NCI-H1092 treated with DMSO at 0.1 percent for 48 hours (cell line): ENCODE data around the gene TSSK6.

Source experiments
- DNase-seq: peaks from one replicate; lab custom pipeline; 2025; lab: John Stamatoyannopoulos, UW

Gene TSSK6

DNA sequence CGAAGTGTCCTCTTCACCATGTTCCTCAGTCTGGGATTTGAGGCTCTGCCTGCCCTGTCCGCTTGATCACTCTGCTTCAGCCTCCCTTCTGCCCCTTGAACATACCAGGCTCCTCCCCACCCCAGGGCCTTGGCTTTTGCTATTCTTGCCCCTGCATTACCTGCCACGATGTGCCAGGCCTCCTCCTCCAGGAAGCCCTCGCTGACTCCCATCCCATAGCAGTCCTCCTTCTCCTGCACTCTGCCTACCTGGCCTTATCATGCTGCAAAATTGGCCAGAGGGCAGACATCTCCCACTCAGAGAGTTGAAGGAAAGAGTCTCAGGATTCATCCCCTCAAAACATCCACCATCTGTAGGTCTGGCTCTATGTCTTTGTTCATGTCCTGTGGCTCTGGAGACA lies 15.5 kb upstream of the TSSK6 start:
- DNase-seq = no peak

DNA sequence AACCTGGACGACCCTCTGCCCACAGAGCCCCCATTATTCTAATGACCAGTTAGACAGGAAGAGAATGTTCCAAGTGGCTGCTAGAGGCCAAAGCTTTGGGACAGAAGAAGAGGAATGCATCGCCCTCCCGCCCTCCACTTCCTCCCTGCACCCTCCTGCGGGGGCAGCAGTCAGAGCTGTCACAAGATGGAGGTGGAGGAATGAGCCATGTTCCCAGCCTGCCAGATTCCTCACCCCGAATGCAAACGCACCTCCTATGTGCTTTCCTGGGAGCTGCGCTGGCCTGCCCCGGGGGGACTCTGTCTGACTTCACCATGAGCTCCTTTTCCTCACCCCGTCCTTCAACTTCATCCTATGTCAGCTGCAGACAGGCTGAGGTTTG lies 15.1 kb upstream of the TSSK6 start:
- DNase-seq = no peak

DNA sequence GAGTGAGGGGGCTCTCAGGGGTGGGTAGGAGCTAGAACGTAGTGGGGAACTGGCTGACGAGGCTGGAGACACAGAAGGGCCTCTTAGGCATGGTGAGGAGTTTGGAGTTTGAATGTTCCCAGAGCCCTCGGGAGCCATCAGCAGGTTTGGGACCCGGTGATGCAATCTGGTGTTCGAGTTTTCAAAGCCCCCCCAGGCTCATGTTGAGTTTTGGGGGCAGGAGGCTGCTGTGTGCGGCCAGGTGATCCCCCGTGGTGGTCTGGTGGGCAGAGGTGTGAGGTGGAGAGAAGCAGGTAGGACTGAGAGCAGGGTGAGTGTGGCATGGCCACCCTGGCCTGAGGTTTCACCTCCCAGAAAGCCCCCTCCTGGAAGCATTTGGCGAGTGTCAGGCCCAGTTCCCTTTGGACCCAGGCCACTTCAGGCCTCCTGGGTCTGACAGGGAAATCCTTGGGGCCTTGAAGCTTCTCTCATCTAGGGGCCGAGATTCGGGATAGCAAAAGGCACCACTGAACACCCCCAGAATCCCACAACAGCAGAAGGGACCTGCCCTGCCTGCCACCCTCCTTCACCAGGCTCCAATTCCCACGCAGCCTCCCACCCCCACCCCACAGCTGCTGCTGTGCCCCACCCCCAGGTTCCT lies 14.6 kb upstream of the TSSK6 start:
- no peak for DNase-seq

DNA sequence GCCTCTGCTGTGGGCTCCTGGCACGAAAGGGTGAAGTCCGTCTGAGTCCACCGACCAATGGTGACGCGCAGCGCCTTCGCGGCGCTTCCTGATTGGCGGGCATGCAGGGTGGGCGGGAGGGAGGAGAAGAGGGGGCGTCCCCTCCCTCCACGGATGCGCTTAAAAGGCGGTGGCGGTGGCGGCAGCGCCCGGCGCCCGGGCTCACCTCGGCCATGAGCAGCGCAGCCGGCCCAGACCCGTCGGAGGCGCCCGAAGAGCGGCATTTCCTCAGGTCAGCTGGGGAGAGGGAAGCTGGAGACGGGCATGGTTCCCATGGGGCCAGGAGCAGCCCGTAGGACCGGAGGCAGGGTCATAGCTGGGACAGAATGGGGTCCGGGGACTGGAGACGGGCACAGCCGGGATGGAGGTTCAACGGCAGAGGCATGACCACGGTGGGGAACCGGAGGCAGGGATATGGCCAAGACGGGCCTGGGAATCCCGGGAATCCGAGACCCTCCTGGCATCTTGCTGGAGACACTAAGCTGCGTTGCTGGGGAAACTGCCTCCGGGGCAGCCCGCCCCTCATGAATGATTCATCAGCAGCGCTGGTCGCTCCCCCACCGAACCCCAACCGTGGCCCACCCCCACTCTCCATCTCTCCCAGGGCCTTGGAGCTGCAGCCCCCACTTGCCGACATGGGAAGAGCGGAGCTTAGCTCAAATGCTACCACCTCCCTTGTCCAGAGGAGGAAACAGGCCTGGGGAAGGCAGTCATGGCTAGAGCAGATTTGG lies 13.6 kb upstream of the TSSK6 start, which contains the start of gene YJEFN3:
Gene YJEFN3, plus strand, starts transcription at position 191 of the 770 bp plus-strand sequence. Its CDS starts 22 bp downstream, at position 213.
- DNase-seq = no peak

DNA sequence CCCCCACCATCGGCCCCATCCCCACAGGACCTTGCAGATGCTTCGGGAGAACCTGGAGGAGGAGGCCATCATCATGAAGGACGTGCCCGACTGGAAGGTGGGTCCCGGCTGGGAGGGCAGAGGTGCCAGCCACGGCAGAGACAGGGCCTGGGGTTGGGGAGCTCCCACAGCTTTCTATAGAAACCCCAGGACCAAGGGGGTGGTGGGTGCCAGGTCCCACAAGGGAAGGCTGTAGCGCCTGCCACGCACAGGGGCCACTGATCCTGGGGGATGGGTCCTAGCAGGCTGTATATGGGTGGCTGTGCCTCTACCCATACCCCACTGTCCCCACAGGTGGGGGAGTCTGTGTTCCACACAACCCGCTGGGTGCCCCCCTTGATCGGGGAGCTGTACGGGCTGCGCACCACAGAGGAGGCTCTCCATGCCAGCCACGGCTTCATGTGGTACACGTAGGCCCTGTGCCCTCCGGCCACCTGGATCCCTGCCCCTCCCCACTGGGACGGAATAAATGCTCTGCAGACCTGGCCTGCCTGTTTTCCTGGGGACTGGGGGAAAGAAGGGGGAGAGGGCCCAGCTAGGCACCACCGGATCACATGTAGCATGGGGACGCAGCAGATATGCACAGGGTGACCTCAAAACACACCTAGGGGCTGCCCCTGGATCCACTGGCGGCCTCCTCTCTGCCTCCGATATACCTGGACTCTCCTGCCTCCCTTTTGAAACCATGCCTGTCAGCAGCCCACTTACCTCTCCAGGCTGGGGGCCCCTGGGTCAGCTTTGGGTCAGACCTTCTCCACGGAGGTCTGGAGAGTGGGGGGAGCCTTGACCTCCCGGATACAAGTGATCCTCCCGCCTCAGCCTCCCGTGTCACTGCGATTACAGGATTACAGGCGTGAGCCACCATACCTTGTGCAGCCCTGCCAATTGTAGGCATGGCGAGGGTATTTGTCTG lies 12.6 kb upstream of the TSSK6 start:
- no peak for DNase-seq

DNA sequence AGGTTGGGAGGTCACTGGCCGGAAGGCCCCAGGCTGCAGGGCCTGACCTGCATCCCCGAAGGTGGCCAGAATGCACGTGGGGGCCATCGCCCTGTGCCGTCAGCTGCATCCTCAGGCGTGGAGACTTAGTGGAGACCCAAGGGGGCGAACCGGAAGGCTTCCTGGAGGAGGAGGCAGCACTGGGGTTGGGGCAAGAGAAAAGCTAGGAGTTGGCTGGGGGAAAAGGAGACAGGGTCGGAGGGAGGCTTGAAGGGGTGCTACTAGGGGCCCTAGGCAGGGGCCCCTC lies 12.0 kb upstream of the TSSK6 start:
- DNase-seq = no peak

DNA sequence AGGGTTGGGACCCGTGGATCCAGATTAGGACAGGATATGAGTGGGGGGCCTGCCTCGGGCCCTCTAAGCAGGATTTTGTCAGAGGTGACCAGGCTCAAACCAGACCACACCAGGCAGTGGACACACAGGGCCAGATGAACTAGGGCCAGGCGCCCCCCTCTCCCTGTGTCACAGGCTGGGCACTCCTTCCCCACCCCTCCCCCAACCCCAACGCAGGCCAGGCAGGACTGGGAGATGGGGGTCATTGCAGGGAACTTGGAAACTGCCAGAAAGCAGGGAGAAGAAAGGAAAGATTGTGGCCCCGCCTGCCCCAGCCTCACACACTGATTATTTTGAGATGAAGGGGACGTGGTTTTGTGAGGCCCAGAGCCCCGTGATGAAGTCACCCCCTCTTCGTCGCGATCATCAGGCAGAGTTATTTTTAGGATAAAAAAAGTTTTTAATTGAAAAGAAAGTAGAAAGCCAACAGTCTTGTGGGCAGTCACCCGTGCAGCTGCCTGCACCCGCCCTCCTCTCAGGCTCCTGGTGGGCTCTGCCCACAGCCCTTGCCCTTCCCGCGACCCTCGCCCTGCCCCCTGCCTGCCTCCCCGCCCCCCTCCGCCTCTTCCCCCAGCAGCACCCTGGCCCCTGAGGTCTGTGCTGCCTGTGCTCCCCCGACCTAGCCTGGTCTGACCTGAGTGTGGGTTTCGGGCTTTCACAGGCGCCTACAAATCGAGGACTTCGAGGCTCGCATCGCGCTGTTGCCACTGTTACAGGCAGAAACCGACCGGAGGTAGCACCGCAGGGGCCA lies 11.4 kb upstream of the TSSK6 start:
- DNase-seq = no peak

DNA sequence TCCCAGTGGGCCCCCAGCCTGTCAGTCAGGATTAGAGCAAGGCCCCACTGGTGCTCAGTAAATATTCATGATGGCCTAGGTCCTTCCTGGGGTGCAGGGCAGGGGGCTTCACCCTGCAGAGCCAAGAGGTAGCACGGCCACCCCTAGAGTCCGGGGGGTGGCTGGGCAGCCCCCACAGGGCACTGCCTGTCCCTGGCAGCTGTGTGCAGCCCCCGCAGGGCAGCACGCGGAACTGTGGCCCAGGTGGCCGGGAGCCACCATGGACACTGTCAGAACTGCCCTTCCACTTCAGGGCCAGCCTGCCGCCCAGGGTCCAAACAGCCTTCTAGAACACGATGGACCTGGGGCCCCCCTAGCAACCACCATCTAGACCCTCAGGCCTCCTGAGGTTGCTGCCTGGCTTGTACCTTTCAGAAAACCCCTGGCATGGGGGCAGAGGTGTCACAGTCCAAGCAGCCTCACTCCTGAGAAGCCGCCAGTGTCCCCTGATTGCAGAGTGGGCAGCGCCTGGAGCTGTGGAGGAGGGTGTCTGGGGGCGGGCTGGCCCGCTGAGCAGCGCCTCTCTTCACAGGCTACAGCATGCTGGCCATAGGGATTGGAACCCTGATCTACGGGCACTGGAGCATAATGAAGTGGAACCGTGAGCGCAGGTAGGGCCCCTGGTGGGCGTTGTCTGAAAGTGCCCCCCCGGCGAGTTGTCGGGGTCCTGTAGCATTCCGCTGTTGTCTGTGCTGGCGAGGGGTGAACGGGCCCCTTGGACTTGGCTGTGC lies 10.4 kb upstream of the TSSK6 start:
- no peak for DNase-seq

DNA sequence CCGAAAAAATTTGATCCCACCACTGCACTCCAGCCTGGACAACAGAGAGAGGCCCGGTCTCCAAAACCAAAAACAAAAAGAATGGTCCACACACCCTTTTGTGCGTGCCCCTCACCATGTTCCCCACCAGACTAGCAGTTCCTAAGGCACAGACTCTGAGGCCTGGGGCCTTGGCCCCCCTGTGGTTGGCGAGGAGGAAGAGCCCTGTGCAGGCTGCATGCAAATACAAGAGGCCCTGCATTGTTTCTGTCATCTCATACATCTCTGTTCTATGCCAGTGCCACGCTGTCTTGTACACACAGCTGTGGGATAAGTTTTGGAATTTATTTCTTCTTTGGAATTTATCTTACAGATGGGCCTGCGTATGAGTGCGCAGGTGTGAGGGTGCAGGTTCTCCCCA lies 8.7 kb upstream of the TSSK6 start:
- DNase-seq = no peak

DNA sequence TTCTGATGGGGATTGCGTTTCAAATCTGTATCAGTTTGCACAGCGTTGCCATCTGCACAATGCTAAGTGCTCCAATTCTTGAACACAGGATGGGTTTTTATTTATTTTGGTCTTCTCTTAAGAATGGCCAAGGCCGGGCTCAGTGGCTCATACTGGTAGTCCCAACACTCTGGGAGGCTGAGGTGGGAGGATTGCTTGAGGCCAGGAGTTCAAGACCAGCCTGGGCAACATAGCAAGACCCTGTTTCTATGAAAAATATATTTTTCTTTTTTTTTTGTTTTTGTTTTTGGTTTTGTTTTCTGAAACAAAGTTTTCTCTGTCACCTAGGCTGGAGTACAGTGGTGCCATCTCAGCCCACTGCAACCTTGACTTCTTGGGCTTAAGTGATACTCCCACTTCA lies 7.8 kb upstream of the TSSK6 start:
- DNase-seq = no peak

DNA sequence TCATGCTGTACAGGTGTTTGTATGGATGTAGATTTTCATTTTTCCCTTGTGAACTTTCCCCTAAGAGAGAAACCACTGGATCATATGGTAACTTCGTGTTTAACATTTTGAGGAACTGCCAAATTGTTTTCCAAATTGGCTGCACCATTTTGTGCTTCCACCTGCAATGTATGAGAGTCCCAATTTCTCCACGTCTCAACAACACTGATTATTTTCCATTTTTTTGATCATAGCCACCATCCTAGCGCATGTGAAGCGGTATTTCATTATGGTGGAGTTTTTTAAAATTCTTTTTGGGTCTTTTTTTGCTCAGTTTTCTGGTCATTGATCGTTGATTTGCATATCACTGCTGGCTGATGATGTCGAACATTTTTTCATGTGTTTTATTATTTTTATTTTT lies 5.6 kb upstream of the TSSK6 start:
- DNase-seq = no peak

DNA sequence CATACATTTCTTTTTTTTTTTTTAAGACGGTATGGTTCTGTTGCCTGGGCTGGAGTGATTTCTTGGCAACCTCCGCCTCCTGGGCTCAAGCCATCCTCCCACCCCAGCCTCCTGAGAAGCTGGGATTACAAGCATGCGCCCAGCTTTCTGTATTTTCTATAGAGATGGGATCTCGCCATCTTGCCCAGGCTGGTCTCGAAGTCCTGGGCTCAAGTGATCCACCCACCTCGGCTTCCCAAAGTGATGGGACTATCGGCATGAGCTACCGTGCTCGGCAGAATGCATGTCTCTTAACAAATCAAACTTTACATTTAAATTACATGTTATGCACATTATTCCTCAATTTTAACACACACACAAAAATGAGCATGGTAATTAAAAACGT lies 1.9 kb upstream of the TSSK6 start:
- DNase-seq = no peak

DNA sequence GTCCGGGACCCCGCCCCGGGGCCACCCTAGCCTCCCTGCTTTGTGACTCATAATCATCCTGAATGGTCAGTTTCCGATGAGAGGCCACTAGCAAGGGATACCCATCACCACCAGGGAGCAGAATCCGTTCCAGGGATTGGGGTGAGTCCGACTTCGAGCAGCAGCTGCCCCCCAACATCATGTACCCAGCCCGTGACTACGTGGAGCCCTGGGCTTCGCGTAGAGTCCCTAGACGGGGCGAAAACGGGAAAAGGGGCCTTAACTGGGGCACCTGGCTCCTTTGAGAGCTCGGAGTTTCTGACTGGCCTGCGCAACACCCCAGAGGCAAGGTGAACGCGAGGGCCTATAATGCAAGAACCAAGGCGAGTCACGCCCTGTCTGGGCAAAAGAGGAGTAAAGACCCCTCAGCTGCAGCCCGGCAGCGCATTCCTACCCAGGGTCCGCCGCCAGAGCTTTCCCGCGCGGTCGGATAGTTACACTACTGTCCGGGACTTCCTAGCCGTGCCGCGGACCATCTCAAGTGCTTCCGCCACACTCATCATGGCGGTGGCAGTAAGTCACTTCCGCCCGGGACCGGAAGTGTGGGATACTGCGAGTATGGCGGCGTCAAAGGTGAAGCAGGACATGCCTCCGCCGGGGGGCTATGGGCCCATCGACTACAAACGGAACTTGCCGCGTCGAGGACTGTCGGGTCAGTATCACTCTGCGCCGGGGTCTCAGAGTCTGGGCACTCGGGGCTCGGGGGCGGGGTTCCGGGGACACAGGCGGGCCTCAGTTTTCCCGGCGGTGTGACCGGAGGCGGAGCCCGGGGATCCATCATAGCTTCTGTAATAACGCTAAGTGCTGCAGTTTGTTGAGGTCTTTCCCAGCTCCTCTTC lies 533 bp upstream of the TSSK6 start, which contains the start of gene NDUFA13:
Gene NDUFA13, plus strand, starts transcription at position 584 of the 878 bp plus-strand sequence. Its CDS starts 14 bp downstream, at position 598.
- DNase-seq = peak; percentile 71

DNA sequence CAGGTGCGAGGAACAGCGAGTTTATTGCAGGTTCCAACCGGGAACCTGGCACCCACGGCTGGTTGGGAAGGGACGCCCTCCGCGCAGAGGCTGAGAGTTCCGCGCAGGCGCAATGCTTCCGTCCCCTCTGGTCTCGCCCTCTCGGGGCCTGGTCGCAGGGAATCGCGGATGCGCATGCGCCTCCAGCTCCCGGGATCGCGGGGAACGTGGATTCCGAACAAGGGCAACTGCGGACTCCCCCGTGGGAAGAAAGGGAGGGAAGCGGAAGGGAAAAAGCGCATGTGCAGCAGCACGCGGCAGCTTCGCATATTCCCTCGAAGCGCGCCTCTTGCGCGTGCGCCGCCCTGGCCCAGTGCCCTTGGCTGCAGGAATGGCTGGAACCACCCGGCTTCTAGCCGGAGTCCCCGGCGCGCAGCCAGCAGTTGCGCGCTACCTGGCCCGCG lies 1.1 kb downstream of the TSSK6 start:
- DNase-seq = no peak

DNA sequence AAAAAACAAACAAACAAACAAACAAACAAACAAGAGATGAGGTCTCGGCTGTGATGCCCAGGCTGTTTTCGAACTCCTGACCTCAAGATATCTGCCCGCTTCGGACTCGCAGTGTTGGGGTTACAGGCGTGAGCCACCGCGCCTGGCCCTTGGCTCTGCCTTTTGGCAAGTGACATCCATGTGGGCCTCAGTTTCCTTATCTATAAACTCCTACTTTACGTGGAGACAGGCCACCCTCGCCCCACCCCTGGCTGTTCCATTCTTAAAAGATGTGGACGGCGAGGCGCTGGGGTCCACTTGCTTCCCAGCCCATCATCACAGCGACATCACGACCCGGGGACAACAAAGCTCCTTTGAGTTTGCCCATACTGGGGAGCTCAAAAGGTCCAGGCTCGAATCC lies 1.7 kb downstream of the TSSK6 start:
- no peak for DNase-seq

DNA sequence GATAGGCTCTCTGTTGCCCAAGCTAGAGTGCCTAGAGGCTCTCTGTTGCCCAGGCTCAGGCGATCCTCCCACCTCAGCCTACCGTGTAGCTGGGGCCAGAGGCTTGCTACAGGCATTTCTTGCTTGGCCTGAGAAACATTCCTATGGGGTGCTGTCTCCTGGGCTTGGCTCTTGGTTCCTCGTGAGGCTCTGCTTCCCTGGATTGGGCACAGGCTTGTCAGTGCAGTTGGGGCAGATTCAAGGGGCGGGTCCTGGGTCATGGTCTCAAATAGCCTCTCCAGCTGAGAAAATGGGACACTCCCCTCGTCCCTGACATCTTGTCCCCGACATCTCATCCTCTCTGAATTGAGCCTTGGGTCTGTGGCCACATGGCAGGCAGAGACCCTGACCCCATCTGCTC lies 4.9 kb downstream of the TSSK6 start:
- no peak for DNase-seq

DNA sequence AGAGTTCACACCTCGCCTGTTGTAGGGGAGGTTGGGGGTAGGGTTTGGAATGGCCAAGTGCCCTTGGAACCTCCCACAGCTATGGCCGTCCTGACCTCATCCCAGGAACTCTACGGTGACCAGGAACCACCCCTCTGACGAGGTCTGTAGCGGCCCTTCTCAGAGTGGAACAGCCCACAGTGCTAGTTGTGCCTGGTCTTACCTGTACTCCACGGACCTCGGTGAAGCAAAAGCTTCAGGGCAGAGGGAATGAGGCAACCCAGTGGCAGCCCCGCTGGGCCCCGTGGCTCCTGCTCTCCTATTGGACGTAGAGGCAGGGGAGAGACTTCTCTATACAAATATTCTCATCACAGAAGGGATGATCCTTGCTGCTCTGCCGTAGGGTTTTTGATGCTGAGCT lies 7.1 kb downstream of the TSSK6 start:
- DNase-seq = no peak

DNA sequence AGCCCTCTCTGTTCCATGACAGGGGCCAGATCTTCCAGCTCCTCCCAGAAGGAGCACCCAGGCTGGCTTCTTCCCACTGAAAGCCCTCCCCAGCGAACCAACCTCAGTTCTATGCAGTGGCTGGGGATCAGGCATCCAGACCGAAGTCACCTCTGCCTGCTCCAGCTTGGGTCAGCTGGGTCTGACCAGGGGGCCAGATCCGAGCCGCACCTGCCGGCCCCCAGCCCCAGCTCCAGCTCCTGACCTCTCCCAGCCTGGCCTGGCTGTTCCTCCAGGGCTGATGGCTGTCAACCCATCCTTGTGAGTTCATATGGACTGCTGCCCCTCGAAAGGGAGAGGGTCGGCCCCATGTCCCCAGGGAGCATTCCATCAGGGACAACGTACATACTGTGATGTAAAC lies 8.0 kb downstream of the TSSK6 start:
- no peak for DNase-seq

DNA sequence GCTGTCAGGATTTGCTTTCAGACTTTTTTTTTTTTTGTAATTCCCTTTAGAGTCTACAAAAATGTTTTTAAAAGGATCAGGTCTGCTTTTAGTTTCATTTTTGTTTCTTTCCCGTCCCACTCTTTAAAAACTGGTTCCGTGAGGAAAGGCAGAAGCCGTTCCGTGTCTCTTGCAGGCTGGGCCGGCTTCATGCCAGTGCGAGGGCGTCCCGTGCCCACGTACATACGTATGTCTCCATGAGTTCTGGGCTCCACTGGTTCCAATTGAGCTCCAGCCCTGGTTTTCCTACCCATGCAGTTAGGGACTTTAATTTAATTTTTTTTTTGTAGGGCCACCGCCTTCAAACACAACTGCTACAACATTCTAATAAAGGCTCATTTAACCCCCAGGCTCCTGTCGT lies 8.8 kb downstream of the TSSK6 start:
- no peak for DNase-seq

DNA sequence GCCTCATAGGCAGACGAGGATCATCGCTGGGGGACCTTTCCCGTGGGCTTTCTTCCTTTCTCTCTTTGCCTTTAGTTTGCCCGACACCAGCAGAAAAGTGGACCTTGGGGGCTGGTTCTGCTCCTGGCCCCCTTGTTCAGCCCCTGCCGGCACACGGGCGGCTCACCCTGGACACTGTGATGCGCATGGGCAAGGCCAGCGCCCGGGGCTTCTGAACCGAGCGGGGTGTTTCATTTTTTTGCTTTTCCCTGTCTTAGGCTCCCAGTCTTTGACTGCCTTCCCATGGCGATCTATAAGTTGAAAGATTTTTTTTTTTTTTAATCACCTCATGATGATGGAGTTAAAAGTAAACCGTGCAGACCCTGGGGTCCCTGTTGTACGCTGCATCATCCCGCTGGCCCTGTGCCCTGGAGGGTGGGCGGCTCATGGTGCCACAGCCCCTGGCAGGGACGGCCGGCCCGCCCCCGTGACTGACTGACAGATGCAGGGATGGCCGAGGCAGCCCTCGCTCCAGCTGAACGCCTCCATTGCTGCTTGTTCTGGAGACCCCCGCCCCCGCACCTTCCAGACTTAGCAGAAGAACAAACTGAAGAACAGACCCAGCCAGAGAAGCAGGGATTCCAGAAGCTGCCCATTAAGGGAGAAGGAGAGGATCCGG lies 9.6 kb downstream of the TSSK6 start:
- no peak for DNase-seq
